Activated naive CD4-positive, alpha-beta T cell (primary cell): ENCODE results near the gene TRIM33.
"Not testable (repeated sequence)": the region's sequence is repeated elsewhere in the genome, so short reads cannot be mapped to it uniquely, and the experiment has no call there.

Experiments used
- DNase-seq, 4 experiments: peaks; one replicate each; lab custom pipeline; 2025; lab: John Stamatoyannopoulos, UW

The TRIM33 gene

DNA sequence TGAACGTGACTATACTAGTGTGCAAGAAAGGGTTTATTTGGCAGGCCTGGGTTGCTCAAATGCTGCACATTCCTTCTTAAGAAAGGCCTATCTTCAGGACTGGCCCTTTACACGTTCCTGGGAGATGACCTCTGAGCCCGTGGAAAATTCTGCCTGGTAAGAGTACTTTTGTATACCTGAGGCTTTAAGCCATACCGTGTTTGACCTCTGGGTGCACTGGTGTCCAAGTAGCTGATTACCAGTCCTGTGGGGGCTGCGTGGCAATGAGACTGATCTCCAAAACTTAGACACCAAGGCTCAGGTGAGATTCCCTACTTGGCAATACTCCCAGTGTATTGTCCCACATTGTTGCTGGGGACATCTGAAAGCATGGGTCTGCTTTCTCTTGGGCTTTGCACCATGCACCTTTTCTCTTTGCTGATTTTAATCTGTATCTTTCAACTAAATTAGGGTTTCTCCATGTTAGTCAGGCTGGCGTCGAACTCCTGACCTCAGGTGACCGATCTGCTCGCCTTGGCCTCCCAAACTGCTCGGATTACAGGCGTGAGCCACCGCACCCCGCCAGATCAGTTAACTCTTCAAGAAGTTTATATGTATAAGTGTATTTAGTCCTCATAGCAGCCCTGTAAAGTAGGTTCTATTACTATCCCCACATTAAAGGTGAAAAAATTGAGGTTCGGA is 44.5 kb downstream of the TRIM33 start:
- no peak for DNase-seq

DNA sequence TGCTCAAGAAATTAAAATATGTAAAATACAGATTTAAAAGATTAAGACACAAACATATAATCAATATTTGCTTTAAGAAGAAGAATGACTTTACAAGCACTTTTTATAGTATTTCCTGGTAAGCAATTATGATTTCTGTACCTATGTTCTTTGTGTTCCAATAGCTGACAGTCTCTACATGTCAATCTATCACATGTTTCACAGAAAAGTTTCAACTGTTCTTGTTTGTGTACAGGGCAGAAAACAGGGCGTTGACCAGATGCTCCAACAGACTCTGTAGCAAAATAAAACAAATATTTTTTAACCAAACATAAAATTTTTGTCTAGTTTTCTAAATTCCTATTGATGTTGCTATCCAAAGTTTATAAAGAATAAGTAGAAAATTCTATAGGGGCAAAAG is 48.0 kb downstream of the TRIM33 start:
- no peak for DNase-seq

DNA sequence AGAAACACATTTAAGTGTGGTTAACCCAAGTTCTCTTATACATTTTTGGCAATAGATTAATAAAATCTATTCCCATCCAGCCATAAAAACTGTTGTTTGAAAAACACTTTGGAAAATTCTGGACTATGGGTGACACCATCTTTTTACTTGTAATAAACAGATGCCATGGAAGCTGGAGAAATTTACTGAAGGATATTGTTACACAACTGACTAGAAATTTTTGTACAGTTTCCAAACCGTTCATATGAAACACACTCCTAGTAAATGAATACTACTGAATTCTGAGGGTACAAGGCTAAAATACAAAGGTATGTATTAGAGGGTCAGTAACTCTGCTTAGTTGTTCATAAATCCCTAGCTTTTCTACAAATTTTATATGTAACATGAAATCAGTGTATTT is 48.7 kb downstream of the TRIM33 start:
- DNase-seq, result no peak

DNA sequence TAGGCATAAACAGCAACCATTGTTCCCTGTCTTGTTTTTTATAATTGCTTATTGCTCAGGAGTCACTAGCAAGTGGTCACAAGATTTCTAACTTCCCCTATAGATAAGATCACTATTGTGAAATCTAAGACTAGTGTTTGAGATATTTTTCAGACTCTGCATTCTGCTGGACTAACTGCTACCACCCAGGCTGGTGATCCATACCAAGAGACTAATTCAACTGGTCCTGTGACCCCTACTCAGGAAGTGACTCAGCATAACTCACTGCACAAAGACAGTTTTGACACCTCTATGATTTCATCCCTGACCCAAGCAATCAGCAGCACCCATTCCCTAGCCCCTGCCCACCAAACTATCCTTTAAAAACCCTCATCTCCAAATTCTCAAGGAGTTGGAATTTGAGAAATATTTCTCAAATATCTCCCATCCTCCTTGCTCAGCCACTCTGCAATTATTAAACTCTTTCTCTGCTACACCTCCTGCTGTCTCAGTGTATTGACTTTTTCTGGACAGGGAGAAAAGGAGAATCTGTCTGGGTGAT is 52.7 kb downstream of the TRIM33 start:
- no peak for DNase-seq

DNA sequence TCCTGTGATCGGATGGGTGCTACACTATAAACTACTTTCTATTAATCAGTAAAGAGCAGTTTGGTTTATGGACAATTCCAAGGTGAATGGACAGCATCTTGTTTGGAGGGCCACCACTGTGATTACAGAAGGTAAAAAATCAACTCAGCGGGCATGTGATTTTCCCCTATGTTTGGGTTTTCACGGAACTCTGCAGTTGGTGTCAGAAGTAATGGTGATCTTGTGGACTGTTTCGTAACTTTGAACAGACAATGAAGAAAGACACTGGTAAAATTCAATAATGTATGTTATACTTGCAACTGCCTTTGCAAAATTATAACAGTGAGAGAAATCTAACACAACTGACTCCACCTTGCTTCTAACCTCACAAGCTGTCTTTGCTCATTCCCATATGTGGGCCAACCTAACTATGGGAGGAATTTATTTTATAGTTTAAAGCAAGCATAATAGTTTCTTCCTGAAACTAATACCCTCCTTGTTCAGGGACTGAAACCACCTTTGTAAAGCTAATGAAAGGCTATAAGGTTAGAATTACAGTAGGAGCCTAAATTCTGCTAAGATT is 53.2 kb downstream of the TRIM33 start:
- no peak for DNase-seq

DNA sequence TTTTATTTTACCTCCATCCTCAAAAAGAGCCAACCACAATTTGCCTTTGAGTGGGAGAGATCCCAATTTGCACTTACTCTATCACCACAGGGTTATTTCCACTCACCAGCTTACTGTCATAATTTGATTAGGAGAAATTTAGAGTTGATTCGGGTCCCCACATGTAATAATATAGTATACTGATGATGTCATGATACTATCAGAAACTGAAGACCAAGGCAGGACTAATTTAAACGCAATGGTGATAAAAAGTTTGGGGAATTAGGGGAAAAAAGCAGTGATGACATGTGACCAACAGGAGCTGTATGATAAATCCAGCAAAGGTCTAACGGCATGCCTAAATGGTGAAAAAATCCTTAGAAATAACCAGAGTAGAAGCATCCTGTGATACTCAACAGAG is 54.4 kb downstream of the TRIM33 start:
- DNase-seq, result no peak

DNA sequence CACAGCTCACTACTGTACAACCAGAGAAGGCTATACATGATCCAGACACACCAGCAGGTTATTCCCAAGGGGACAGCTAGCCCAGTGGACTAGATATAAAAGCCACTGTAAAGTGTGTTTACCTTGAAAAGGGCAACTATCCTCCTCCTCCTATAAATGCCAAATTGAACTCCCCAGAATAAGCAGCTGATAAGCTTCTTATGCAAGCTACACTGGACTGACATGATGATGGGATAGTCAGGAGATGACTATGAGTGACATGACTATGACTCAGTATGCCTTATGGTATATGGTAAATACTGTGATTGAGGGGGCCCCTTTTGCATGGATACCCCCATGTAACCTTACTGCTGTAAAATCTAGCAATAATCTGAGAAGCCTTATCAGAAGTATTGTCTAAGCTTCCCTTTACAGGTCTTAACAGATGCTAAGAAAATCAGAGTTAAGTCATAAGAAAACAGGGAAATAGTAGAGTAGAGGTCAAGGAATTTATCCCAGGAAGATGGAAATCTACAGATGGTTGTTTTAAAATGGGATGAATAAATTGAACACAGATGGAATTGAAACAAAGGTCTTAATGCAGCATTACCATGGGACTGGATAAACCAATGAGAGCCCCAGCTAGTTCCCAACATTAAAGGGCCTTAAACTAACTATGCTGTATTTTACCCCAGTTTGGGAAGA is 55.8 kb downstream of the TRIM33 start:
- no peak for DNase-seq

DNA sequence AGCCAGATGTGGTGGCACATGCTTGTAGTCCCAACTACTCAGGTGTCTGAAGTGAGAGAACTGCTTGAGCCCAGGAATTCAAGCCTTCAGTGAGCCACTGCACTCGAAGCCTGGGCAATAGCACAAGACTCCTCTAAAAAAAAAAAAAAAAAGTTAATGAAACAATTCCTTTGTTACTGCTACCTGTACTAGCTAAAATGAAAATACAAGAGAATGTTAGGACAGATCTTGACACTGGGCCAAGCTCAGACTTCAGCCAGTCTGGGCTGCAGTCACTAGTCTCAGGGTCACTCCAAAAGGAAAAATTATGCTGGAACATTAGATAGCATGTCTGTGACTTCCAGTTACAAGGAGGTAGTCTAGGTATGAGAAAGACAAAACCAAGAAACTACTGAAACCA is 56.5 kb downstream of the TRIM33 start:
- no peak for DNase-seq

DNA sequence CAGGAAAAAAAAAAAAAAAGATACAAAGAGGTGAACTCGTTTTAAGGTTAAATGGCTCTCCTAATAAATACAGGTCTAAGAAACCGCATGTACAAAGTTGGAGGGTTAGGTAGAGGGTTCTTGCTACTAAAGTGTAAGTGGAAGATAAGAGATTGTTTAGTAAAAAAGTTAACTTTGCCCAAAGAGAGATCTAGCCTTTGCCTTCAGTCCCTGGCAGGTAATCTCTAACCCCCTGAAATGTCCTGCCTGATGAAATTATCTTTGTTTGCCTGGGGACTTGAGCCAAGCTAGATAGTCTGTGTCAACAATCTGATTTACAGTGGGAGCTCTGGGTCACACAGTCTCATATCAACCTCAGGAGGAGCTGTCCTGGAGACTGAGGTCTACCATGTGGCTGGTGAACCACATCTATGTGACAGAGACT is 57.6 kb downstream of the TRIM33 start:
- DNase-seq, result no peak

DNA sequence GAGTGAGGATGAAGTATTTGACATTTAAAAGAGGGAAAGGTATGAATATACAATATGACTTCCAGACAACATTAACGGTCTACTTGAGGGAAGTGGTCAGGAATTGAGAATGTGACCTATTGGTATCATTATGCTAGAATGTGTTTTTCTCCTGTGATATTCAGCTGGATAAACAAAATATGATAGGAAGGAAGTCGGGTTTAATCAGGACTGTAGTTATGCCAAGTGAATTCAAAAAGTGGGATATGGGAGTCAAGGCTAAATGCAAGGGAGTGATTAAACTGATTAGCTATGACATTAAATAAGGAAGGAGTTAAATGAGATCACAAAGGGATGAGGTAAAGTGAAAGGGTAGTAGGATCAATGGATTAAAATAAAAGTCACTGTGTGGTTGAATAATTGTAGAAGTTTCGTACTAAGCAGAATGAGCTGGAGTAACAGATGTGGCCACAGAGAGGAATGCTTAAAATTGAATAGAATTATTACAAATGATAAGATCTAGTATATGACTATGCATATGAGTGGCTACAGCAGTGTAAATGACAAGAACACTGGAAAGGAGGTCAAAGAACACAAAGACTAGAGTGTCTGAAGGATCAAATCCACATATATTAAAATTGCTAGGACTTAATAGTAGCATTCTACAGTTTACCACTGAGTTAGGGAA is 62.5 kb downstream of the TRIM33 start:
- DNase-seq, result no peak

DNA sequence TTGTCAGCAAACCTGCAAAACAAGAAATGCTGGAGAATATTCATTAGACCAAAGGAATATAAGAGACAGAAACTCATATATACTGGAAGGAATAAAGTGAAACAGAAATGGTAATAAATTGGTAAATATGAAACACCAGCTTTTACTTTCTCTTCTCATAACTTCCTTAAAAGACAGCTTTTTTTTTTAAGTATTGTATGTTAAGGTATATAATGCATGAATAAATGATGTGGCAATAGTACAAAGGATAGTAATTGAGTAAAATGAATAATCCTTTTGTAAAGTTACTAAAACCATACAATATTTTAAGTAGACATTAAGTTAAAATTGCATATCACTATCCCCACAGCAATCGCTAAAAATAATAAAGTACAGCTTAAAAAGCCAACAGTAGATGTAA is 64.8 kb downstream of the TRIM33 start:
- no peak for DNase-seq

DNA sequence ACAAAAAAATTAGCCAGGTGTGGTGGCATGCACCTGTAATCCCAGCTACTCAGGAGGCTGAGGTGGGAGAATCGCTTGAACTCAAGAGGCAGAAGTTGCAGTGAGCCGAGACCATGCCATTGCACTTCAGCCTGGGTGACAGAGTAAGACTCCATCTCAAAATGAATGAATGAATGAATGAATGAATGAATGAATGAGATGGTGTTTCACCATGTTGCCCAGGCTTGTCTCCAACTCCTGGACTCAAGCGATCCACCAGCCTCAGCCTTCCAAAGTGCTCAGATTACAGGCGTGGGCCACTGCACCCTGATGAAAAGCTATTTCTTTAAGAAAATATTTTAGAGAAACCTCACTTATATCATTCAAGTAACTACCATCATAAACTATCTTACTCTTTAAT is 67.8 kb downstream of the TRIM33 start:
- not testable (repeated sequence) for DNase-seq

DNA sequence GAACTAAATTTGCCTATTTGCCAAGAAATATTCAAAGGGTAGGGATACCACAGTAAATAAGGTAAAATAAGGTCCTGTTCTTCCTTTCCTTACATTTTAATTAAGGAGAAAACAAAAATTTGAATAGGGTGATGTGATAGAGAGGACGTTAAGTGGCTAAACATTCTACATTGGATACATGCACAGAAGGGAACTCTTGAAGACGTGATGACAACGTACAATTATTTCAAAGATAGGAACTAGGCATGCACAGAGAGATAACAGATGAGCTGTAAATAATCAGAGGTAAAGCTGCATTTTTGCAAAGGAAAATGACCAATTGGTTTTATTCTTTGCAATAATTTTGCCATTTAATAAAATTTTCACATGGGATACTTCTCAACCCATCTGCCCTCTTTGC is 69.7 kb downstream of the TRIM33 start:
- DNase-seq, result no peak

DNA sequence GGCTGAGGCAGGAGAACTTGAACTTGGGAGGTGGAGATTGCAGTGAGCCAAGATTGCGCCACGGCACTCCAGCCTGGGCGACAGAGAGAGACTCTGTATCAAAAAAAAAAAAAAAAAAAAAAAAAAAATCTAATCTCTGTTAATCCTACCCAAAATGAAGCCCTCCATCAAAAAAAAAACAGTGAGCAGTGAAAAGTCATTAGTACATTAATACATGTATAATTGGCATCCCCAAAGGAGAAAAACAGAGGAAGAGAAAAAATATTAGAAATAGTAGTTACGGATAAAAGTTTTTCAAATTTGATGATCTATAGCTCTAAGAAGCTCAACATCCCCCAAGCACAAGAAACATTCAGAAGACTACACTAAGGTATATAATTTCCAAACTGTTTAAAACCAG is 71.6 kb downstream of the TRIM33 start:
- DNase-seq, result no peak

DNA sequence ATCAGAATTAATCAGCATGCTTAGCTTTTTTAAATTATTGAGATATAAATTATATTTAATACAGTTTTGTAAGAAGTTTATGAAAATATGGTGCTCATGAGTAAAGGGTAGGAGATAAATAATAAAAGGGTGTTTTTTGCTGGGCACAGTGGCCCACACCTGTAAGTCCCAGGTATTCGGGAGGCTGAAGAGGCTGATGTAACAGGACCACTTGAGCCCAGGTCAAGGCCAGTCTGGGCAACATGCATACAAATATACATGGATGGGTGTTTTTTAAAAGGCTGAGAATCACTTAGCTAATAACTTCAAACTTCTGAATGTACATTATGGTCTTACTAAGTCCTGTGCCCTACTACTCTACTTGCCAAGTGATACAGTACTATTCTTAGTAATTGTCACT is 73.2 kb downstream of the TRIM33 start:
- no peak for DNase-seq

DNA sequence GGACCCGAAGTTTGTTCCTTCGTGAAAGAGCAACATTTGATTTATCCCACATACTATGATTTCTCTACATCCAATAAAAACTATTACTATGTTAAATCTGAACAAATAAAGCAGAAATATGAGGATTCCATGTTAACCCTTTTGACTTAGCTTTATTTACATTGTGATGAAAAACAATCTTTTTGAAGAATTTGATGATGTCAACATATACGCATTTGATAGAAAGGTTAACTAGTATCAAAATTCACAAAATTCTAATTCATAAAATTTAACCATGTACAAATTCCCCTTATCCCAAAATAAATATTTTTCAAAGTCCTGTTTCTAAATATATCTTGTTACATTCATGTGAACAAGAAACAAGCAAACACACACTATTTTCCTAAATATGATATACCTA is 74.2 kb downstream of the TRIM33 start:
- DNase-seq, result no peak

DNA sequence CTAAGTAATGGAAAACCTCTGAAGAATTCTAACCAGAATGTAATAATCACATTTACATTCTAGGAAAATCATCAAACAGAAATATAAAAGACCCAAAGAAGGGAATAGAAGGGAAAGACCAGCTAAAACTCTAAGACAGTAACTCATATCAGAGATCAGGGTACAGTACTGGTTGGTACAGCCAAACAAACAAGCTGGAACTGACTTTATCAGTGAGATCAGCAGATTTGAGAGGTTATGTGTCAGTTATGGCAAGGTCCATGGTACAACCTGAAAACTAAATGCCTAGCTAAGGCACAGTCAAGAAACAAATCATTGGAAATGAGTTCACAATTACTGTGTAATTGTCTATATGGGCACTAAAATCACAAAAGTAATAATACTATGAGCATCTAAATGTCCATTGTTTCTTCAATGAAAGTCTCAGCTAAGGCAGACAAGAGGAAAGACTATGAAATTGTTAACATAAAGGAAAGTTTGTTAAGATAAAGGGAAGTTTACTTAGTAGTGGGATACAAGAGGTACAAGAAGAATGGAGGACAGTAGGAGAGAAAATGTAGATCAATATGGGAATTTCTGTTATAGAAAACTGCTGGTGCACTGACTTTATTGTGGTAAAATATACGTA is 75.8 kb downstream of the TRIM33 start:
- DNase-seq, result no peak

DNA sequence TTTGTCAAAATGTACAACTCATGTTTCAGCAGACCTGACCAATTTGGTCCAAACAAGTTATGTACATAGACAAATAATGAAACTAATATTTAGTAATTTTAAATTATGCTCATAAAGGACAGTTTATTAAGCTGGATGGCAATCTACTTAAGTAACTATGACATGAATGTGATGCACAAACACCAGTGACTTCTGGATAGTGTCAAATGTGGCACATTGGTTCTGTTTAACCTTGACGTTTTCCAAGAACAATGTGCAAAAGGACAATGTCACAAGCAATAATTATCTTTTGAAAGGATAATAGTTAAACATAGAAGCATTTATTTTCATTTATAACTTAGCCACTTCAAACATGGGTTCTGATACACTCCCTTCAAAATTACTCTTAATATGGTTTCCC is 80.0 kb downstream of the TRIM33 start:
- DNase-seq, result no peak

DNA sequence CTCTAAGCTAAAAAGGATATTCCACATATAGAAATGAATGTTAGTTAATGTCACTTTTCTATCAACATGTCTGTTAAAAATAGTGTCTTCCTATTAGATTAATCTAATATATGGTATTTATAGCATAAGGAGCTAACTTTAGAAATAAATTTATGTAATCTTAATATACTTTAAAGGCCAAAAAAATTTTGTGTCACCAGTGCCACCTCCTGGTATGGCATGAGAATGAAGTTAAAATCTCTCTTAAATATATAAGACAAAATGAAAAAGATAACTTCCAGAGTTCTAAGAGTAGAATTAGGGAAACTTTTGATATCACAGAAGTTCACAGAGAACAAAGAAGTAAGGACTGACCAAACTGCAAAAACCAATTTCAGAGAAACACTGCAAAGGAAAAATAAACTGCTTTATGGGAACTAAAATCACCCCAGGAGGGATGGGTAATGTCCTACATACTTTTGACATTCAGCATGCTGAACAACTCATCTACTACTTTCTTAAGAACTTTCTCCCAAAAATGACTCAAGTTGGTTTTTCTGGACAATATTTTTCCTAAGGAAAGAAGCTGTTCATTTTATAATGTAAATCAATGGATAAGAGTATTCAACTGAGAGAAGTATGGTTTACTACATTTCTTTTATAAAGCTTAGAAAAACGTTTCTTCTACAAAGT is 82.8 kb downstream of the TRIM33 start:
- DNase-seq, result no peak

DNA sequence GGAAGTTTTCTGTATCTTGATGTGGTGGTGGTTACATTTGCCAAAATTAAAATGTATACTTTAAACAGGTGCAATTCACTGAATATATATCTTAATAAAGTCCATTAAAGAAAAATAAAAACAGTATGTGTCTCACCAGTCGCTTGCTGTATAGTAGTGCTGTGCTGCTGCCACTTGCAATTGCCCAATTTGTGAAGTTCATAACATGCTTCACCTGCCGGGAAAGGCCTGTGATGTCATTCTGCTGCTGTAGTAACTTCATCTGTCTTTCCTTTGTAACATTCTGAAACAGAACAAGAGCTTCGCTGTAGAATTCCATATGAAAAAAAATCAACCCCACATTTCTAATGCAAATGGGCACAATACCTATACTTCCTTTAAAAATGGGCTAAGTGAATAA is 83.4 kb downstream of the TRIM33 start:
- DNase-seq, result no peak

DNA sequence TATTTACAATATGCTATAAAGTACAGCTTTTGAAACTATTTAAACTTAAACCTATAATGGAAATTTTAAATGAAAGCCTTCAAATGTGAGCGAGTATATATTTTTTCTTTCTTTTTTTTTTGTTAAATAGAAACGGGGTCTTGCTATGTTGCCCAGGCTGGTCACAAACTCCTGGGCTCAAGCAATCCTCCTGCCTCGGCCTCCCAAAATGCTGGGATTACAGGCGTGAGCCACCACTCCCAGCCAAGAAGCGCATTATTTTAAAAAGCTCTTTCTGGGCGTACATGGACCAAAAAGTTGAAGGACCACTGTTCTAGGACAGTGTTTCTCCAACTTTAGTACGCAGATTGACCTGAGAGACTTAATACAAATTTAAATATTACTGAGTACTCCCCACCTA is 87.5 kb downstream of the TRIM33 start:
- DNase-seq, result no peak

DNA sequence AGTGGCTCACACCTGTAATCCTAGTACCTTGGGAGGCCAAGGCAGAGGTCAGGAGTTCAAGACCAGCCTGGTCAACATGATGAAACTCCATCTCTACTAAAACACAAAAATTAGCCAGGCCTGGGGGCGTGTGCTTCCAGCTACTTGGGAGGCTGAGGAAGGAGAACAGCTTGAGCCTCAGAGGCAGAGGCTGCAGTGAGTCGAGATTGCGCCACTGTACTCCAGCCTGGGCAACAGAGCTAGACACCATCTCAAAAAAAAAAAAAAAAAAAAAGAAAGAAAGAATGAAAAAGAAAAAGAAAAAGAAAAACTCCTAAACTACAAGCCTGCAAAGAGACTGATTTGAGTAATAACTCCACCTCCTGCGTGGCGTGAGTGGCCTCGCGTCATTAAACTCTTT is 92.1 kb downstream of the TRIM33 start:
- not testable (repeated sequence) for DNase-seq
